GM18526 (cell line): ENCODE data around the gene SLC4A11.

Experiments
- POLR2A ChIP-seq: IDR thresholded peaks from 3 replicates; pipeline ENCODE4 v1.6.1; 2011; ENCODE audit not compliant: insufficient read length; ENCODE audit errors: extremely low read depth

SLC4A11 gene

DNA sequence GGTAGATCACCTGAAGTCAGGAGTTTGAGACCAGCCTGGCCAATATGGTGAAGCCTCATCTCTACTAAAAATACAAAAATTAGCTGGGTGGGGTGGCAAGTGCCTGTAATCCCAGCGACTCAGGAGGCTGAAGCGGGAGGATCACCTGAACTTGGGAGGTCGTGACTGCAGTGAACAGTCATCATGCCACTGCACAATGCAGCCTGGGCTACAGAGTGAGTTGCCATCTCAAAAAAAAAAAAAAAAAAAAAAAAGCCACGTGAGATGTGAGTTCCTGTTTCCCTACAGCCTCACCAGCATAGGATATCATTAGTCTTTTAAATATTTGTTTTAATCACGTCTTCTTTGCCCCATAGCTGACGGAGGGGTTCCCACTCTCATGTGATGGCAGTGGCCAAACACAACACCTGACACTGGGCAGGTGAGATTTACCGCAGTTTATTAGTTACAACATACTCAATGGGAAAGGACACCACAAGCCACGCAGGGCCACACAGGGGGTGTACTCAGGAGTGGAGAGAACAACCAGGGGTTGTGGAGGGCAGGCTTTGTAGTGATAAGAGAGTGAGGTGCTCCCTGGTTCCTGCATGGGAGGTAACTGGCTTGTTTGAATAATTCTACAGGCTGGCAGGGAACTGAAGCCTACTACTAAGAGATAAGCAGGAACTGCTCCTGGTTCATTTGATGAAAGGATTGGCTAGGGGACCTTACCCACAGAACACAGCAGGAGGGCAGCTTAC, 61.1 kb downstream of the SLC4A11 start:
- TF ChIP-seq POLR2A: no peak
